ENCODE data around the gene MALRD1.

The MALRD1 gene

GRCh38 chr10:19411119-19411518 lies 362.5 kb downstream of the MALRD1 start:
- no peak overlapping the region for H3K4me3 ChIP-seq (ENCODE audit: control insufficient read depth, low read depth, low read length)
- no peak for DNase-seq (ENCODE audit: low read depth)
- no peak for TF ChIP-seq CTCF (conservative IDR thresholded peaks at IDR 0.05; ENCODE audit: control insufficient read depth, insufficient read depth, low read depth, low read length)

GRCh38 chr10:19412531-19412930 lies 363.9 kb downstream of the MALRD1 start:
- peak; percentile 49 for DNase-seq (ENCODE audit: low read depth)
- peak; percentile 48 for TF ChIP-seq CTCF (conservative IDR thresholded peaks at IDR 0.05; ENCODE audit: control insufficient read depth, insufficient read depth, low read depth, low read length)
- no peak overlapping the region for H3K4me3 ChIP-seq (ENCODE audit: control insufficient read depth, low read depth, low read length)

- TF ChIP-seq CTCF (conservative IDR thresholded peaks at IDR 0.05; ENCODE audit: control insufficient read depth, insufficient read depth, low read depth, low read length), result no peak
Observed at GRCh38 chr10:19416164-19416563, 367.6 kb downstream of the MALRD1 start.

GRCh38 chr10:19417740-19418139 lies 369.1 kb downstream of the MALRD1 start:
- no peak for DNase-seq (ENCODE audit: low read depth)
- no peak for TF ChIP-seq CTCF (conservative IDR thresholded peaks at IDR 0.05; ENCODE audit: control insufficient read depth, insufficient read depth, low read depth, low read length)
- no peak overlapping the region for H3K4me3 ChIP-seq (ENCODE audit: control insufficient read depth, low read depth, low read length)

More at GRCh38 chr10:19416164-19416563, 367.6 kb downstream of the MALRD1 start:
- DNase-seq (ENCODE audit: low read depth), result no peak
- H3K4me3 ChIP-seq (ENCODE audit: control insufficient read depth, low read depth, low read length), result no peak overlapping the region

- DNase-seq (ENCODE audit: low read depth), result peak; percentile 12
- no peak for TF ChIP-seq CTCF (conservative IDR thresholded peaks at IDR 0.05; ENCODE audit: control insufficient read depth, insufficient read depth, low read depth, low read length)
- no peak overlapping the region for H3K4me3 ChIP-seq (ENCODE audit: control insufficient read depth, low read depth, low read length)
Observed at GRCh38 chr10:19421674-19422073, 373.1 kb downstream of the MALRD1 start.

GRCh38 chr10:19426034-19426433 lies 377.4 kb downstream of the MALRD1 start:
- no peak for DNase-seq (ENCODE audit: low read depth)
- no peak for TF ChIP-seq CTCF (conservative IDR thresholded peaks at IDR 0.05; ENCODE audit: control insufficient read depth, insufficient read depth, low read depth, low read length)

More at GRCh38 chr10:19426034-19426433, 377.4 kb downstream of the MALRD1 start:
- H3K4me3 ChIP-seq (ENCODE audit: control insufficient read depth, low read depth, low read length), result no peak overlapping the region
